Loucy (cell line): Measurements from ENCODE around the gene PARP8.

ENCODE experiments used
- CTCF ChIP-seq: fragments of 200-600 bp; sonication (generic); conservative IDR thresholded peaks from 2 replicates; pipeline ENCODE4 v1.5.1; 2014; ENCODE audit warnings: mild to moderate bottlenecking, antibody characterized with exemption, low read length
- EZH2phosphoT487 ChIP-seq: fragments of 200-600 bp; IDR thresholded peaks from 2 replicates; pipeline ENCODE4 v1.6.1; 2018; ENCODE audit warnings: antibody characterized with exemption, mild to moderate bottlenecking, moderate library complexity, borderline replicate concordance

GRCh38 chr5:50791813-50792212, 125.4 kb downstream of the PARP8 start:
- TF ChIP-seq CTCF (no peak), EZH2phosphoT487 (no peak)
